ENCODE data around the gene MGST3.

GRCh38 chr1:165629848-165630628, 996 bp upstream of the MGST3 start:
- TF ChIP-seq SIN3A (IDR thresholded peaks at IDR 0.05; ENCODE audit: borderline replicate concordance, insufficient read depth, low read length) (no peak), POLR2AphosphoS5 (IDR thresholded peaks at IDR 0.05; ENCODE audit: low read depth, low read length) (no peak), REST (IDR thresholded peaks at IDR 0.05; ENCODE audit: insufficient read depth in 1 of 2, low read depth in 2 of 2, low read length in 2 of 2) (no peak), TAF1 (IDR thresholded peaks at IDR 0.05; ENCODE audit: borderline replicate concordance, insufficient read depth, low read length) (no peak)

Measured in PFSK-1 (cell line).